WTC11 (cell line): ENCODE measurements around the gene SLC17A2. TPM values are rescaled to one million over a fixed set of nuclear protein-coding genes. Genes with fewer than 3 reads are reported as not detected.

Experiments
- ATAC-seq: fragments of 200-7000 bp; cut with Tn5 transposase; 2 replicates; pipeline ENCODE4 v1.10.0; 2021; ENCODE audit warnings: mild to moderate bottlenecking, moderate library complexity
- CTCF ChIA-PET: fragments of 300-600 bp; sonication (Branson Sonifier 250); formaldehyde crosslinking; loops from one replicate; lab custom pipeline; 2021; ENCODE audit warnings: antibody characterized with exemption; lab: Charles Lee
- POLR2A ChIA-PET: fragments of 350-600 bp; sonication (Branson Sonifier 250); formaldehyde crosslinking; loops from one replicate; lab custom pipeline; 2021; ENCODE audit warnings: antibody characterized with exemption; lab: Charles Lee
- DNase-seq: peaks from one replicate; pipeline ENCODE4 v3.0.0; 2021; ENCODE audit warnings: low spot score
- H3K27ac Mint-ChIP-seq: 2 replicates; pipeline ENCODE4 v1.8.0; 2021; ENCODE audit warnings: mixed read lengths
- H3K27me3 Mint-ChIP-seq: 2 replicates; pipeline ENCODE4 v1.8.0; 2021; ENCODE audit warnings: low read depth, mild to moderate bottlenecking, moderate library complexity, mixed read lengths
- H3K36me3 Mint-ChIP-seq: 2 replicates; pipeline ENCODE4 v1.8.0; 2021; ENCODE audit warnings: mixed read lengths
- H3K4me1 Mint-ChIP-seq: 2 replicates; pipeline ENCODE4 v1.8.0; 2022; ENCODE audit warnings: mixed read lengths
- H3K4me3 Mint-ChIP-seq: 2 replicates; pipeline ENCODE4 v1.8.0; 2021; ENCODE audit warnings: mild to moderate bottlenecking, moderate library complexity, mixed read lengths
- H3K9me3 Mint-ChIP-seq: 2 replicates; pipeline ENCODE4 v1.8.0; 2021; ENCODE audit warnings: mixed read lengths
- AR ChIP-seq: fragments of 250-450 bp; sonication (Bioruptor Pico); IDR thresholded peaks from 2 replicates; pipeline ENCODE4 v1.9.0; 2021; ENCODE audit warnings: mild to moderate bottlenecking
- ATF1 ChIP-seq: sonication (generic); formaldehyde crosslinking; IDR thresholded peaks from 2 replicates; pipeline ENCODE4 v1.8.1; 2023; ENCODE audit warnings: mild to moderate bottlenecking, moderate library complexity, missing genetic modification reagents
- ATF2 ChIP-seq: sonication (generic); formaldehyde crosslinking; IDR thresholded peaks from 2 replicates; pipeline ENCODE4 v1.8.1; 2022; ENCODE audit warnings: low read depth, missing genetic modification reagents, borderline replicate concordance
- CREB1 ChIP-seq: sonication (generic); formaldehyde crosslinking; IDR thresholded peaks from 2 replicates; pipeline ENCODE4 v1.8.0; 2023; ENCODE audit warnings: mild to moderate bottlenecking, missing genetic modification reagents
- ELF4 ChIP-seq: sonication (generic); formaldehyde crosslinking; IDR thresholded peaks from 2 replicates; pipeline ENCODE4 v1.8.1; 2022; ENCODE audit warnings: low read depth, mild to moderate bottlenecking, moderate library complexity, missing genetic modification reagents
- FOXP1 ChIP-seq: sonication (generic); formaldehyde crosslinking; IDR thresholded peaks from 2 replicates; pipeline ENCODE4 v1.8.0; 2022; ENCODE audit warnings: missing genetic modification reagents, mild to moderate bottlenecking, moderate library complexity, borderline replicate concordance
- GABPB1 ChIP-seq: sonication (generic); formaldehyde crosslinking; IDR thresholded peaks from 2 replicates; pipeline ENCODE4 v1.8.1; 2023; ENCODE audit warnings: mild to moderate bottlenecking, missing genetic modification reagents
- GRHL2 ChIP-seq: fragments of 250-450 bp; sonication (Bioruptor Pico); IDR thresholded peaks from 2 replicates; pipeline ENCODE4 v1.8.0; 2022; ENCODE audit warnings: mild to moderate bottlenecking, moderate library complexity; ENCODE audit not compliant: insufficient replicate concordance, severe bottlenecking
- HMGA2 ChIP-seq: fragments of 250-450 bp; sonication (Bioruptor Pico); IDR thresholded peaks from 2 replicates; pipeline ENCODE4 v1.4.0; 2021; ENCODE audit warnings: mild to moderate bottlenecking, moderate library complexity
- IRF2 ChIP-seq: sonication (generic); formaldehyde crosslinking; IDR thresholded peaks from 2 replicates; pipeline ENCODE4 v1.8.0; 2022; ENCODE audit warnings: low read depth, missing genetic modification reagents, borderline replicate concordance
- MYBL2 ChIP-seq: sonication (generic); formaldehyde crosslinking; IDR thresholded peaks from 2 replicates; pipeline ENCODE4 v1.8.1; 2023; ENCODE audit warnings: mild to moderate bottlenecking, moderate library complexity, missing genetic modification reagents
- NFATC4 ChIP-seq: fragments of 250-450 bp; sonication (Bioruptor Pico); IDR thresholded peaks from 2 replicates; pipeline ENCODE4 v1.9.0; 2021; ENCODE audit warnings: mild to moderate bottlenecking
- OVOL2 ChIP-seq: fragments of 250-450 bp; sonication (Bioruptor Pico); IDR thresholded peaks from 2 replicates; pipeline ENCODE4 v1.9.0; 2021; ENCODE audit warnings: mild to moderate bottlenecking, borderline replicate concordance
- ZBTB21 ChIP-seq: sonication (generic); formaldehyde crosslinking; IDR thresholded peaks from 2 replicates; pipeline ENCODE4 v1.8.1; 2023; ENCODE audit warnings: mild to moderate bottlenecking, missing genetic modification reagents, borderline replicate concordance
- ZMAT4 ChIP-seq: fragments of 250-450 bp; sonication (Bioruptor Pico); IDR thresholded peaks from 2 replicates; pipeline ENCODE4 v1.9.0; 2021; ENCODE audit warnings: mild to moderate bottlenecking
- ZNF219 ChIP-seq: sonication (generic); formaldehyde crosslinking; IDR thresholded peaks from 2 replicates; pipeline ENCODE4 v1.8.0; 2023; ENCODE audit warnings: missing genetic modification reagents, mild to moderate bottlenecking, borderline replicate concordance
- ZNF232 ChIP-seq: sonication (generic); formaldehyde crosslinking; IDR thresholded peaks from 2 replicates; pipeline ENCODE4 v1.8.0; 2022; ENCODE audit warnings: mild to moderate bottlenecking, missing genetic modification reagents
- ZNF263 ChIP-seq: sonication (generic); formaldehyde crosslinking; IDR thresholded peaks from 2 replicates; pipeline ENCODE4 v1.8.1; 2022; ENCODE audit warnings: low read depth, mild to moderate bottlenecking, moderate library complexity, missing genetic modification reagents
- ZNF317 ChIP-seq: sonication (generic); formaldehyde crosslinking; IDR thresholded peaks from 2 replicates; pipeline ENCODE4 v1.8.1; 2023; ENCODE audit warnings: low read depth, mild to moderate bottlenecking, moderate library complexity, missing genetic modification reagents, borderline replicate concordance
- ZNF416 ChIP-seq: fragments of 250-450 bp; sonication (Bioruptor Pico); IDR thresholded peaks from 2 replicates; pipeline ENCODE4 v1.9.0; 2021; ENCODE audit warnings: mild to moderate bottlenecking, inconsistent platforms
- total RNA-seq: library from RNA; stranded (reverse); gene quantifications from 3 replicates; pipeline ENCODE4 v1.2.3, GENCODE V29; 2021

Gene SLC17A2
- total RNA-seq, 1 experiment from 2014 or later = not detected

GRCh38 chr6:25916789-25917490 lies 13.6 kb downstream of the SLC17A2 start:
- Mint-ChIP-seq H3K27ac (no peak overlapping the region), H3K9me3 (peaks cover 3% of the 10 kb centered on the region; the same call in 1 of the 2 replicates), H3K4me1 (0 out of 2 replicates have a peak, but pooled peaks cover 4% of the 10 kb centered on the region), H3K27me3 (no peaks in the 10 kb centered on the region), H3K36me3 (no peaks in the 10 kb centered on the region), H3K4me3 (no peak overlapping the region)
- DNase-seq = no peak
- no peak for ATAC-seq
- TF ChIP-seq AR (CRISPR knock-in tag) = no peak
- no peak for TF ChIP-seq NFATC4 (CRISPR knock-in tag)
- no peak for TF ChIP-seq FOXP1
- TF ChIP-seq GRHL2 (CRISPR knock-in tag) = no peak
- TF ChIP-seq CREB1 = no peak
- ChIA-PET POLR2A (no interaction called here), CTCF (no interaction called here)

- no peaks in the 10 kb centered on the region for H3K36me3 Mint-ChIP-seq
Measured at GRCh38 chr6:25916330-25916729, 14.2 kb downstream of the SLC17A2 start.

GRCh38 chr6:25913741-25914140 lies 16.8 kb downstream of the SLC17A2 start:
- peaks cover 3% of the 10 kb centered on the region; the same call in 1 of the 2 replicates for H3K9me3 Mint-ChIP-seq
- CTCF ChIA-PET = no interaction called here
- H3K36me3 Mint-ChIP-seq = no peaks in the 10 kb centered on the region

More at GRCh38 chr6:25916330-25916729, 14.2 kb downstream of the SLC17A2 start:
- H3K27ac Mint-ChIP-seq = no peak overlapping the region
- DNase-seq (no peak), ATAC-seq (no peak)
- H3K27me3 Mint-ChIP-seq = no peaks in the 10 kb centered on the region
- ChIA-PET CTCF (no interaction called here), POLR2A (no interaction called here)
- TF ChIP-seq HMGA2 (CRISPR knock-in tag) (no peak), OVOL2 (CRISPR knock-in tag) (no peak), IRF2 (CRISPR knock-in tag) (no peak), MYBL2 (CRISPR knock-in tag) (no peak), ZBTB21 (CRISPR knock-in tag) (no peak), ATF2 (CRISPR knock-in tag) (no peak), ZNF317 (CRISPR knock-in tag) (no peak), ATF1 (CRISPR knock-in tag) (no peak), ELF4 (CRISPR knock-in tag) (no peak), ZNF232 (CRISPR knock-in tag) (no peak), ZNF219 (no peak), ZMAT4 (CRISPR knock-in tag) (no peak), ZNF263 (CRISPR knock-in tag) (no peak)
- no peak overlapping the region for H3K4me3 Mint-ChIP-seq
- H3K4me1 Mint-ChIP-seq = 0 out of 2 replicates have a peak, but pooled peaks cover 4% of the 10 kb centered on the region
- peaks cover 3% of the 10 kb centered on the region; the same call in 1 of the 2 replicates for H3K9me3 Mint-ChIP-seq

More at GRCh38 chr6:25913741-25914140, 16.8 kb downstream of the SLC17A2 start:
- Mint-ChIP-seq H3K27me3 (no peaks in the 10 kb centered on the region), H3K27ac (no peak overlapping the region), H3K4me1 (no peaks in the 10 kb centered on the region), H3K4me3 (no peak overlapping the region)
- TF ChIP-seq GABPB1 (peak; percentile 10; the same call in 1 of the 2 replicates), ZNF416 (CRISPR knock-in tag) (no peak)
- POLR2A ChIA-PET = no interaction called here
- no peak for DNase-seq
- no peak for ATAC-seq
